Panc1 (cell line): ENCODE results near the gene PIF1. TPM values are rescaled to one million over a fixed set of nuclear protein-coding genes. Genes with fewer than 3 reads are reported as not detected.

Source experiments
- ATAC-seq: fragments of 200-7000 bp; cut with Tn5 transposase; 2 replicates; pipeline ENCODE4 v1.9.1; 2020; ENCODE audit warnings: mild to moderate bottlenecking, moderate library complexity
- Bru-seq: library from RNA; stranded (reverse); fragments of 400-500 nt; gene quantifications from one replicate; lab custom pipeline; 2021; lab: Mats Ljungman, UMichigan
- BruChase-seq, 2 experiments: library from RNA; stranded (reverse); fragments of 400-500 nt; gene quantifications; one replicate each; lab custom pipeline; 2021; lab: Mats Ljungman, UMichigan
- BruUV-seq: library from RNA; stranded (reverse); fragments of 400-500 nt; replicated peaks from 2 replicates; lab custom pipeline; 2021; lab: Mats Ljungman, UMichigan
- CTCF ChIA-PET: fragments of 300-600 bp; sonication (Branson Sonifier 250); formaldehyde crosslinking; loops from one replicate; lab custom pipeline; 2022; ENCODE audit warnings: antibody characterized with exemption; lab: Charles Lee
- POLR2A ChIA-PET: fragments of 300-600 bp; sonication (Branson Sonifier 250); formaldehyde crosslinking; loops from one replicate; lab custom pipeline; 2022; ENCODE audit warnings: antibody characterized with exemption; lab: Charles Lee
- DNase-seq: peaks from one replicate; pipeline ENCODE4 v3.0.0-alpha.2; 2010; ENCODE audit warnings: low read depth, low spot score
- H3K27ac ChIP-seq: 2 replicates; pipeline ENCODE4 v1.5.1; 2011; ENCODE audit warnings: mild to moderate bottlenecking, low read length, inconsistent platforms
- H3K27me3 ChIP-seq: fragments of 200-500 bp; sonication (Bioruptor generic); 2 replicates; pipeline ENCODE4 v1.6.0; 2014; ENCODE audit warnings: low read length, inconsistent platforms; ENCODE audit not compliant: control insufficient read depth, insufficient read depth
- H3K36me3 ChIP-seq: fragments of 200-500 bp; sonication (Bioruptor generic); 2 replicates; pipeline ENCODE4 v1.5.1; 2014; ENCODE audit warnings: inconsistent platforms, mild to moderate bottlenecking, low read length, moderate library complexity; ENCODE audit not compliant: control insufficient read depth, insufficient read depth
- H3K4me1 ChIP-seq: 2 replicates; pipeline ENCODE4 v1.5.1; 2011; ENCODE audit warnings: inconsistent platforms, mild to moderate bottlenecking, low read length, moderate library complexity; ENCODE audit not compliant: control insufficient read depth, insufficient read depth
- H3K4me3 ChIP-seq, 2 experiments: 2 replicates each; pipeline ENCODE4 v1.5.1; 2011 to 2012; ENCODE audit warnings: low read depth in 2 of 2, low read length in 2 of 2, mild to moderate bottlenecking in 2 of 2, inconsistent platforms in 1 of 2, moderate library complexity in 1 of 2
- H3K9me3 ChIP-seq: fragments of 200-500 bp; sonication (Bioruptor generic); 2 replicates; pipeline ENCODE4 v1.5.1; 2014; ENCODE audit warnings: low read depth, mild to moderate bottlenecking, inconsistent platforms, low read length, moderate library complexity; ENCODE audit not compliant: control insufficient read depth, insufficient read depth
- POLR2AphosphoS5 ChIP-seq: IDR thresholded peaks from 2 replicates; pipeline ENCODE4 v1.6.1; 2012; ENCODE audit warnings: mild to moderate bottlenecking, low read depth, low read length, moderate library complexity
- SIN3A ChIP-seq: IDR thresholded peaks from 2 replicates; pipeline ENCODE4 v1.6.1; 2012; ENCODE audit warnings: low read depth, mild to moderate bottlenecking, low read length, moderate library complexity, borderline replicate concordance; ENCODE audit not compliant: insufficient read depth
- TCF7L2 ChIP-seq: IDR thresholded peaks from 2 replicates; pipeline ENCODE4 v1.6.1; 2011; ENCODE audit warnings: mild to moderate bottlenecking, low read depth, low read length, inconsistent platforms
- in situ Hi-C: cut with HindIII; loops from 2 replicates; pipeline ENCODE4 v1.10.0; 2016; ENCODE audit warnings: low sequenced_read_pairs, low pct_unique_long_range_greater_than_20kb
- intact Hi-C: fragments of 100-400 bp; cut with micrococcal nuclease; formaldehyde crosslinking; loops from one replicate; pipeline ENCODE4 v1.10.0; 2022; ENCODE audit not compliant: unreplicated experiment
- long read RNA-seq: library from polyadenylated mRNA; unstranded; transcript quantifications from one replicate; pipeline ENCODE4 v2.0.0, GENCODE V29; 2021; ENCODE audit not compliant: unreplicated experiment
- polyA plus RNA-seq: library from polyadenylated mRNA; unstranded; fragments of >200 nt; gene quantifications from one replicate; pipeline ENCODE4 v1.2.1, GENCODE V29; 2012; ENCODE audit warnings: missing spikeins; ENCODE audit not compliant: insufficient read length
- total RNA-seq: library from RNA; stranded (reverse); gene quantifications from one replicate; pipeline ENCODE4 v1.2.1, GENCODE V29; 2021; ENCODE audit not compliant: unreplicated experiment
- TF ChIP-seq, protein P1 (sequence below), 2 experiments: IDR thresholded peaks; 2 replicates each; pipeline ENCODE4 v1.6.1; 2011 to 2012; ENCODE audit warnings: low read depth in 2 of 2, control low read depth in 1 of 2, low read length in 1 of 2, mild to moderate bottlenecking in 1 of 2, moderate library complexity in 1 of 2; ENCODE audit not compliant: insufficient read depth in 1 of 2
- TF ChIP-seq, protein P2 (sequence below): fragments of 450-650 bp; IDR thresholded peaks from 2 replicates; pipeline ENCODE4 v1.5.1; 2017; ENCODE audit warnings: mild to moderate bottlenecking

The PIF1 gene
- total RNA-seq (38.6 TPM), Bru-seq, nascent RNA (percentile 80 among the genes with signal in this experiment), BruChase-seq, experiment 1, labeled RNA remaining after a 2-hour chase (percentile 85 among the genes with signal in this experiment), BruChase-seq, experiment 2, labeled RNA remaining after a 6-hour chase (percentile 79 among the genes with signal in this experiment)
- polyA plus RNA-seq = 12.6 TPM
- long read RNA-seq, partial matches to known transcripts = 5 of 30 reads
- long read RNA-seq, other reads (novel, unspliced or antisense) = 20 of 30 reads

- Histone ChIP-seq H3K36me3 (no peaks in the 10 kb centered on the region), H3K4me3 (peak within 1 kb of the TSS; percentile 63 to 94), H3K4me1 (peaks cover 6% of the 10 kb centered on the region; the same call in 1 of the 2 replicates), H3K27me3 (no peaks in the 10 kb centered on the region), H3K9me3 (no peaks in the 10 kb centered on the region), H3K27ac (peak within 1 kb of the TSS; percentile 99)
- TF ChIP-seq, protein P1, sequence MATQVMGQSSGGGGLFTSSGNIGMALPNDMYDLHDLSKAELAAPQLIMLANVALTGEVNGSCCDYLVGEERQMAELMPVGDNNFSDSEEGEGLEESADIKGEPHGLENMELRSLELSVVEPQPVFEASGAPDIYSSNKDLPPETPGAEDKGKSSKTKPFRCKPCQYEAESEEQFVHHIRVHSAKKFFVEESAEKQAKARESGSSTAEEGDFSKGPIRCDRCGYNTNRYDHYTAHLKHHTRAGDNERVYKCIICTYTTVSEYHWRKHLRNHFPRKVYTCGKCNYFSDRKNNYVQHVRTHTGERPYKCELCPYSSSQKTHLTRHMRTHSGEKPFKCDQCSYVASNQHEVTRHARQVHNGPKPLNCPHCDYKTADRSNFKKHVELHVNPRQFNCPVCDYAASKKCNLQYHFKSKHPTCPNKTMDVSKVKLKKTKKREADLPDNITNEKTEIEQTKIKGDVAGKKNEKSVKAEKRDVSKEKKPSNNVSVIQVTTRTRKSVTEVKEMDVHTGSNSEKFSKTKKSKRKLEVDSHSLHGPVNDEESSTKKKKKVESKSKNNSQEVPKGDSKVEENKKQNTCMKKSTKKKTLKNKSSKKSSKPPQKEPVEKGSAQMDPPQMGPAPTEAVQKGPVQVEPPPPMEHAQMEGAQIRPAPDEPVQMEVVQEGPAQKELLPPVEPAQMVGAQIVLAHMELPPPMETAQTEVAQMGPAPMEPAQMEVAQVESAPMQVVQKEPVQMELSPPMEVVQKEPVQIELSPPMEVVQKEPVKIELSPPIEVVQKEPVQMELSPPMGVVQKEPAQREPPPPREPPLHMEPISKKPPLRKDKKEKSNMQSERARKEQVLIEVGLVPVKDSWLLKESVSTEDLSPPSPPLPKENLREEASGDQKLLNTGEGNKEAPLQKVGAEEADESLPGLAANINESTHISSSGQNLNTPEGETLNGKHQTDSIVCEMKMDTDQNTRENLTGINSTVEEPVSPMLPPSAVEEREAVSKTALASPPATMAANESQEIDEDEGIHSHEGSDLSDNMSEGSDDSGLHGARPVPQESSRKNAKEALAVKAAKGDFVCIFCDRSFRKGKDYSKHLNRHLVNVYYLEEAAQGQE (IDR thresholded peaks at IDR 0.05; ENCODE audit: insufficient read depth in 1 of 2, low read depth in 2 of 2, low read length in 1 of 2) = no peak
- TF ChIP-seq, protein P2, sequence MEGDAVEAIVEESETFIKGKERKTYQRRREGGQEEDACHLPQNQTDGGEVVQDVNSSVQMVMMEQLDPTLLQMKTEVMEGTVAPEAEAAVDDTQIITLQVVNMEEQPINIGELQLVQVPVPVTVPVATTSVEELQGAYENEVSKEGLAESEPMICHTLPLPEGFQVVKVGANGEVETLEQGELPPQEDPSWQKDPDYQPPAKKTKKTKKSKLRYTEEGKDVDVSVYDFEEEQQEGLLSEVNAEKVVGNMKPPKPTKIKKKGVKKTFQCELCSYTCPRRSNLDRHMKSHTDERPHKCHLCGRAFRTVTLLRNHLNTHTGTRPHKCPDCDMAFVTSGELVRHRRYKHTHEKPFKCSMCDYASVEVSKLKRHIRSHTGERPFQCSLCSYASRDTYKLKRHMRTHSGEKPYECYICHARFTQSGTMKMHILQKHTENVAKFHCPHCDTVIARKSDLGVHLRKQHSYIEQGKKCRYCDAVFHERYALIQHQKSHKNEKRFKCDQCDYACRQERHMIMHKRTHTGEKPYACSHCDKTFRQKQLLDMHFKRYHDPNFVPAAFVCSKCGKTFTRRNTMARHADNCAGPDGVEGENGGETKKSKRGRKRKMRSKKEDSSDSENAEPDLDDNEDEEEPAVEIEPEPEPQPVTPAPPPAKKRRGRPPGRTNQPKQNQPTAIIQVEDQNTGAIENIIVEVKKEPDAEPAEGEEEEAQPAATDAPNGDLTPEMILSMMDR = no peak
- TF ChIP-seq SIN3A (peak; percentile 97), POLR2AphosphoS5 (peak; percentile 95), TCF7L2 (peak; percentile 60)
- in situ Hi-C loops = no loop called here
- BruUV-seq = no TSS peak
- POLR2A ChIA-PET = interaction anchor here (0.5 to 0.6 kb wide), 3 partner anchors 11 to 273 kb away, joined by 5 to 15 read pairs (median 7); no protein-coding TSS in a partner anchor
- CTCF ChIA-PET = interaction anchor here (0.6 to 0.7 kb wide), 2 partner anchors 10 to 271 kb away, joined by 3 read pairs; no protein-coding TSS in a partner anchor
- intact Hi-C loops = no loop called here
- DNase-seq (peak; percentile 96), ATAC-seq (peak; percentile 96)
Observed at GRCh38 chr15:64825431-64826294, at the start of gene PIF1. Gene PIF1, minus strand, starts transcription at chr15:64825647. Its CDS starts 1,312 bp downstream, at chr15:64824335.

- TF ChIP-seq, protein P1 (IDR thresholded peaks at IDR 0.05; ENCODE audit: insufficient read depth in 1 of 2, low read depth in 2 of 2, low read length in 1 of 2) = no peak
- TF ChIP-seq, protein P2 = no peak
- no peak for TF ChIP-seq SIN3A
- TF ChIP-seq TCF7L2 = no peak
- TF ChIP-seq POLR2AphosphoS5 = no peak
- H3K36me3 ChIP-seq = no peaks in the 10 kb centered on the region
- H3K4me1 ChIP-seq = no peaks in the 10 kb centered on the region; the same call in 1 of the 2 replicates
- no peak for ATAC-seq
- BruUV-seq = no TSS peak
- intact Hi-C loops = no loop called here
- ChIA-PET POLR2A (interaction anchor here (0.5 to 0.6 kb wide), 2 partner anchors 17 to 38 kb away, joined by 3 to 9 read pairs; no protein-coding TSS in a partner anchor), CTCF (no interaction called here)
- H3K27ac ChIP-seq = no peak overlapping the region
- H3K27me3 ChIP-seq = no peaks in the 10 kb centered on the region
- in situ Hi-C loops = no loop called here
- no peak for DNase-seq
- no peaks in the 10 kb centered on the region for H3K9me3 ChIP-seq
- H3K4me3 ChIP-seq = no peak overlapping the region
Observed at GRCh38 chr15:64870353-64870752, 44.9 kb upstream of the PIF1 start.
